OCI-LY1 (cell line): Measurements from ENCODE around the gene SH2D5.

Source experiments
- EZH2 ChIP-seq: fragments of 200-600 bp; sonication (generic), shearing (Covaris generic); IDR thresholded peaks from 2 replicates; pipeline ENCODE4 v1.8.0; 2017; ENCODE audit warnings: borderline replicate concordance, mixed run types, mild to moderate bottlenecking, antibody characterized with exemption, low read length, moderate library complexity, mixed read lengths
- TF ChIP-seq, protein P1 (sequence below): fragments of 200-600 bp; sonication (generic), shearing (Covaris generic); IDR thresholded peaks from 2 replicates; pipeline ENCODE4 v1.5.1; 2017; ENCODE audit warnings: mild to moderate bottlenecking, antibody characterized with exemption, low read length, moderate library complexity, mixed read lengths

DNA sequence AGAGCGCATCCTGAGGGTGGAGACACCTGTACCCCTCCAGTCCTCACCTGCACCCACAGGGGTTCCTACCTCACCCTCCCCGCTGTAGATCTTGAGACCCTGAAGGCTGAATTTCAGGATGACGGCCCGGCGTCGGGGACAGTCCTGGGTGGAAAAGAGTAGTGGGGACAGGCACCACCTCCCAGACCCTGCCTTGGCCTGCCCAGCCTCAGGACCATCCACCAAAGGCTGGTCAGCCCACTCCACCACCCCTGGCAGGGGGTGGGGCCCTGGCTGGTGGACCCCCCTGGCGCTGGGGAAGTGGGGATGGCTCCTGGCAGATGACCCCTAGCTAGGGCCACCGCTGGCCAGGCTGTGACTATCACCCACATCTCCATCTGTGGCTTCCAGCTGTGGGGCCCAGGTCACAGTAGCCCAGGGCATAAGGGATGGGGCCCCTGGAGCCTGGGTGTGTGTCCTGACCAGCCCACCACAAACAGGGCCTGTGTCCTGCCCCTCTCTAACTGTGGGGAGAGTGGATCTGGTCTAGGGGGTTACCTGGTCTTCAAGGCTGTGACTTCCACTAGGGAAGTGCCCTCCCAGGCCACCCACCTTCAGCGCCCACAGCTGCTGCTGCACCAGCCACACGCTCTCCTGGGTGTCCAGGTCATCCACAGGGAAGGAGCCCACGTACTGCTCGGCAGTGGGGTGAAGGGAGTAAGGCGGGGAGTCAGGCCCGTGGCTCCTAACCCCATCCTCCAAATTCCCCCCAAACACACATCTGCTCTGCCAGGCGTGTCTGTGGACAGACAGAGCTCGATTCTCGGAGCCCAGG lies 5.4 kb downstream of the SH2D5 start:
- TF ChIP-seq, protein P1, sequence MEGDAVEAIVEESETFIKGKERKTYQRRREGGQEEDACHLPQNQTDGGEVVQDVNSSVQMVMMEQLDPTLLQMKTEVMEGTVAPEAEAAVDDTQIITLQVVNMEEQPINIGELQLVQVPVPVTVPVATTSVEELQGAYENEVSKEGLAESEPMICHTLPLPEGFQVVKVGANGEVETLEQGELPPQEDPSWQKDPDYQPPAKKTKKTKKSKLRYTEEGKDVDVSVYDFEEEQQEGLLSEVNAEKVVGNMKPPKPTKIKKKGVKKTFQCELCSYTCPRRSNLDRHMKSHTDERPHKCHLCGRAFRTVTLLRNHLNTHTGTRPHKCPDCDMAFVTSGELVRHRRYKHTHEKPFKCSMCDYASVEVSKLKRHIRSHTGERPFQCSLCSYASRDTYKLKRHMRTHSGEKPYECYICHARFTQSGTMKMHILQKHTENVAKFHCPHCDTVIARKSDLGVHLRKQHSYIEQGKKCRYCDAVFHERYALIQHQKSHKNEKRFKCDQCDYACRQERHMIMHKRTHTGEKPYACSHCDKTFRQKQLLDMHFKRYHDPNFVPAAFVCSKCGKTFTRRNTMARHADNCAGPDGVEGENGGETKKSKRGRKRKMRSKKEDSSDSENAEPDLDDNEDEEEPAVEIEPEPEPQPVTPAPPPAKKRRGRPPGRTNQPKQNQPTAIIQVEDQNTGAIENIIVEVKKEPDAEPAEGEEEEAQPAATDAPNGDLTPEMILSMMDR, result no peak
- TF ChIP-seq EZH2, result no peak
